Esophagus muscularis mucosa (tissue), 4 donors: ENCODE data around the gene SQSTM1. TPM values are rescaled to one million over a fixed set of nuclear protein-coding genes. Genes with fewer than 3 reads are reported as not detected.
A peak's percentile ranks its signal among the peaks of the same experiment; 100 is the strongest.

Experiments used
- DNase-seq: peaks from one replicate; pipeline ENCODE4 v3.0.0-alpha.2; 2017; ENCODE audit errors: extremely low spot score
- H3K27ac ChIP-seq, 4 donors: fragments of 200-600 bp; sonication (generic); replicated peaks in 1 of 4; 1 replicate in 3 of 4; 2 replicates in 1 of 4; pipeline ENCODE4 v1.5.1; 2016 to 2019; ENCODE audit warnings: mild to moderate bottlenecking in 1 of 4
- H3K27me3 ChIP-seq, 4 donors: fragments of 200-600 bp; sonication (generic); one replicate each; pipeline versions ENCODE4 v1.5.1 to v1.6.0; 2016 to 2019
- H3K36me3 ChIP-seq, 4 donors: fragments of 200-600 bp; sonication (generic); one replicate each; pipeline ENCODE4 v1.5.1; 2016 to 2019
- H3K4me1 ChIP-seq, 4 donors: fragments of 200-600 bp; sonication (generic); one replicate each; pipeline ENCODE4 v1.5.1; 2016 to 2019
- H3K4me3 ChIP-seq, 4 donors: fragments of 200-600 bp; sonication (generic); 1 replicate in 2 of 4; 2 replicates in 2 of 4; pipeline ENCODE4 v1.5.1; 2016 to 2019; ENCODE audit warnings: mild to moderate bottlenecking in 4 of 4, moderate library complexity in 1 of 4
- H3K9me3 ChIP-seq, 4 donors: fragments of 200-600 bp; sonication (generic); 1 replicate in 3 of 4; 2 replicates in 1 of 4; pipeline ENCODE4 v1.5.1; 2016 to 2019
- EP300 ChIP-seq: sonication (generic); formaldehyde crosslinking; IDR thresholded peaks from one replicate; pipeline ENCODE4 v1.6.1; 2017; ENCODE audit warnings: antibody characterized with exemption
- POLR2A ChIP-seq: fragments of 450-650 bp; IDR thresholded peaks from one replicate; pipeline ENCODE4 v1.6.1; 2017; ENCODE audit warnings: antibody characterized with exemption, moderate library complexity, mild to moderate bottlenecking, low read depth
- POLR2AphosphoS5 ChIP-seq, 2 donors: sonication (generic); formaldehyde crosslinking; IDR thresholded peaks; one replicate each; pipeline ENCODE4 v1.6.1; 2017; ENCODE audit warnings: antibody characterized with exemption in 2 of 2
- WGBS: methylation state at CpG from one replicate; pipeline ENCODE4 v1.1.5; 2018; 5-methylcytosine and 5-hydroxymethylcytosine counted together
- intact Hi-C: fragments of 100-400 bp; cut with DNase I; formaldehyde crosslinking; loops from one replicate; pipeline ENCODE4 v1.15.1; 2023
- total RNA-seq, 4 donors: library from RNA; depleted of rRNA; stranded (reverse); fragments of >200 nt; gene quantifications; one replicate each; pipeline versions ENCODE4 v1.1.0 to v1.2.1, GENCODE V29; 2016
- TF ChIP-seq, protein P1 (sequence below), 3 experiments: fragments of 200-600 bp in 2 of 3; fragments of 450-650 bp in 1 of 3; sonication (generic) in 2 of 3; IDR thresholded peaks; one replicate each; pipeline ENCODE4 v1.5.1; 2017 to 2019; ENCODE audit warnings: antibody characterized with exemption in 3 of 3, mild to moderate bottlenecking in 2 of 3, moderate library complexity in 1 of 3

The SQSTM1 gene
- total RNA-seq, 4 donors from 2014 or later = 333 to 453 (median 392) TPM

DNA sequence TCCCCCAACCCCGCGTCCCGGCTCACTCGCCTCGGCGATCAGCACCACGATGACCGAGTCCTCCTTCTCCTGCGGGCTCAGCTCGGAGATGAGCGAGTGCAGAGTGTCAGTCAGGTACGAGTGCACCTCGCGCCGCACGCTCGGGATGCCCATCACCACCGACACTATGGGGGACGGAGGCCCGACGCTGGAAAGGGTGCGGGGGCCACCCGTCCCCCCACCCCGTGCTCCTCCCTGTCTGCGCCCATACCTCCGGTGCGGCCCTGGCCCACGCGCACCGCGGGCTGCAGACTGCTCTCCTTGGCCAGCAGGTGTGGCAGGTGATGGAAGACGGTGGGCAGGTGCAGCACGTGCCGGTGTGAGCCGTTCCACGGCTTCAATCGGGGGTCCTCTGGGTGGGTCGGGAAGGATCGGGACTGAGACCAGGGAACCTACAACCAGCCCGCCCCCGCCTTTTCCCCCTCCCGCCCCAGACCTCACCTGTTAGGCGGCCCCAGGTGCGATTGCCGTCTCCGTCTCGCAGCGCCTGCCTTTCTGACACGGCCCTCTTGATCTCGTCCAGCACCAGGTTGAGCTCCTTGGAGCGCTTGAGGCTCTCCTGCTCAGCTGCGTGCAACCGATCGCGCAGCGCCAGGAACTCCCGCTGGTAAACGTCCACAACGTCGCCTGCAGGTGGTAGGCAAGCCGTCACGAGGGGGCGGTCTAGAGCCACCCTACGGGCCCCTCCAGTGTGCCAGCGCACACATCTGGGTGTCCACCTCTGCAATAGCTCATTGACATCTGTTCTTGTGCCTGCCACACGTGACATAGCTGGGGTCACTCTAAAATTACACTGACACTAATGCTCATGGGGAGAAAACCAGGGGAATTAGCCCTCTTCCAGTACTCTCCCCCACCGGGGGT is 19.1 kb upstream of the SQSTM1 start:
- DNase-seq = no peak
- H3K27ac ChIP-seq = no peak overlapping the region

DNA sequence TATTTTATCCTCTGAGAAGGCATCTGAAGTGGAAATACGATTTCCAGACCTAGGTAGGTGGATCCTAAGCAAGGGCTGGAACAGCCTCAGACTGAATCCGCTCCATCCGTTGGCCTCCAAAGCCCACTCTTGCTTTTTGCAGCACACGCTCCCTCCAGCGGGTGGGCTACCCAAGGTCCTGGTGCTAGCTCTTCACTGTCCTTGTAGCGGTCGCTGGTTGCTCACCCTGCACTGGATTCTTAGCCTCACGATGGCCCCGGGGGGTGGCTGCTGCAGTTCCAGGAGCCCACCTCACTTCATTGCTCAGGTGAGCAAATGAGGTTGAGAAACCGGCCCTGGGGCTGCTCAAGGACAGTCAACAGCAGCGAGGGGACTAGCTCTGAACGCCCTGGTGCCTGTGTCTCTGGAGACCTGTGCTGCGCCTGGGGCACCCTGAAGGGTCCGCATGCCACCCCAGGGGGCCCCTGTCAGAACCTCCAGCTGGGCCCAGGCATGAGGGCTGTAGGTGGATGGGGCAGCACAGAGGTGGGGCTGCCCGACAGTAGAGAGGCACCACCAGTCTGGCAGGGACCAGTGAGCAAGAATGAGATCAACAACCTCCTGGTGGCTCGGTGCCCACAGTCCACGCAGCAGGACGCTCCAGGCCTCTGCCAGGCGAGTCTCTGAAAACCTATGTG is 18.4 kb upstream of the SQSTM1 start:
- intact Hi-C loops = no loop called here
- Histone ChIP-seq H3K9me3 (no peaks in the 10 kb centered on the region), H3K4me1 (peaks cover 41 to 56% (median 48%) of the 10 kb centered on the region in 4 donors), H3K4me3 (no peak overlapping the region), H3K27ac (no peak overlapping the region), H3K27me3 (no peaks in the 10 kb centered on the region), H3K36me3 (peaks cover 36 to 49% (median 43%) of the 10 kb centered on the region in 4 donors)
- TF ChIP-seq EP300 = no peak
- TF ChIP-seq POLR2AphosphoS5 (IDR thresholded peaks at IDR 0.05) = no peak
- no peak for DNase-seq
- WGBS = 81% methylated on average over 10 of the region's 19 CpGs

More for the DNA sequence above, 19.1 kb upstream of the SQSTM1 start:
- Histone ChIP-seq H3K36me3 (peaks cover 38 to 56% (median 46%) of the 10 kb centered on the region in 4 donors), H3K9me3 (no peaks in the 10 kb centered on the region), H3K4me1 (peaks cover 48 to 63% (median 54%) of the 10 kb centered on the region in 4 donors), H3K4me3 (no peak overlapping the region), H3K27me3 (no peaks in the 10 kb centered on the region)
- intact Hi-C loops = no loop called here
- WGBS = 74% methylated on average over 24 of the region's 67 CpGs
- TF ChIP-seq POLR2AphosphoS5 (IDR thresholded peaks at IDR 0.05) = peak; percentile 43
- TF ChIP-seq, protein P1, sequence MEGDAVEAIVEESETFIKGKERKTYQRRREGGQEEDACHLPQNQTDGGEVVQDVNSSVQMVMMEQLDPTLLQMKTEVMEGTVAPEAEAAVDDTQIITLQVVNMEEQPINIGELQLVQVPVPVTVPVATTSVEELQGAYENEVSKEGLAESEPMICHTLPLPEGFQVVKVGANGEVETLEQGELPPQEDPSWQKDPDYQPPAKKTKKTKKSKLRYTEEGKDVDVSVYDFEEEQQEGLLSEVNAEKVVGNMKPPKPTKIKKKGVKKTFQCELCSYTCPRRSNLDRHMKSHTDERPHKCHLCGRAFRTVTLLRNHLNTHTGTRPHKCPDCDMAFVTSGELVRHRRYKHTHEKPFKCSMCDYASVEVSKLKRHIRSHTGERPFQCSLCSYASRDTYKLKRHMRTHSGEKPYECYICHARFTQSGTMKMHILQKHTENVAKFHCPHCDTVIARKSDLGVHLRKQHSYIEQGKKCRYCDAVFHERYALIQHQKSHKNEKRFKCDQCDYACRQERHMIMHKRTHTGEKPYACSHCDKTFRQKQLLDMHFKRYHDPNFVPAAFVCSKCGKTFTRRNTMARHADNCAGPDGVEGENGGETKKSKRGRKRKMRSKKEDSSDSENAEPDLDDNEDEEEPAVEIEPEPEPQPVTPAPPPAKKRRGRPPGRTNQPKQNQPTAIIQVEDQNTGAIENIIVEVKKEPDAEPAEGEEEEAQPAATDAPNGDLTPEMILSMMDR (IDR thresholded peaks at IDR 0.05) = peak; percentile 67 to 83 (median 69)
- TF ChIP-seq EP300 = no peak
- no peak for TF ChIP-seq POLR2A

DNA sequence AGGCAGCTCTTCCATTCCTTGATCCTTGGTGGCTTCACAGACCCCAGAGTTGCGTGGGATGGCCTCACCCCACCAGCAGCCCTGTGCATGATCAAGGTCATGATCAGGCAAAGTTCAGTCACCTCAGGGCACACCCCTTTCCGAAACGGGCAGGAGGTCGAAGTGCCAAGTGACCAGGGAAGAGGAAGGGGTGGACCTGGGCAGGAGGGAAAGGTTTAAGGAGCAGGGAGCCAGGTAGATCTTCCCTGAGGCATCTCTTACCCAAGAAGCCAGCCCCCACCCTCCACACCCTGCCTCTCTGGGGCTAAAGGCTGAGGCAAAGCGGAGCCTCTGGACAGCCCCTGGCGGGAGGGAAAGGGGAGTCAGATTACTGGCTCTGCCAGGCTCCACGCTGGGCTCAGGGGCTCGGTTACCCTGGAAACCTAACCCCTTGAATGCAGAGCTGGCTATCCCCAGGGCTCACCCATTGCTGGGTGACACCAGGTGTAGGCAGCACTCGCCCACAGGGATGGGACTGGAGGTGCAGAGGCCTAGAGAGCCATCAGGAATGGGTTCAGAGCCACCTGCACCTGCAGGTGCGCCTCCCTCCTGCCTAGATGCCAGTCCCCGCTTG is 17.6 kb upstream of the SQSTM1 start:
- TF ChIP-seq POLR2AphosphoS5 (IDR thresholded peaks at IDR 0.05) = no peak
- no peak for TF ChIP-seq POLR2A
- TF ChIP-seq EP300 = no peak
- TF ChIP-seq, protein P1 (IDR thresholded peaks at IDR 0.05) = no peak
- Histone ChIP-seq H3K4me1 (peaks cover 46 to 63% (median 54%) of the 10 kb centered on the region in 4 donors), H3K4me3 (no peak overlapping the region), H3K9me3 (no peaks in the 10 kb centered on the region), H3K27ac (peak overlapping the region in 1 of 4 donors; percentile 5), H3K27me3 (no peaks in the 10 kb centered on the region), H3K36me3 (peaks cover 29 to 42% (median 36%) of the 10 kb centered on the region in 4 donors)
- intact Hi-C loops = no loop called here
- WGBS = 77% methylated on average over 10 of the region's 11 CpGs
- DNase-seq = no peak

DNA sequence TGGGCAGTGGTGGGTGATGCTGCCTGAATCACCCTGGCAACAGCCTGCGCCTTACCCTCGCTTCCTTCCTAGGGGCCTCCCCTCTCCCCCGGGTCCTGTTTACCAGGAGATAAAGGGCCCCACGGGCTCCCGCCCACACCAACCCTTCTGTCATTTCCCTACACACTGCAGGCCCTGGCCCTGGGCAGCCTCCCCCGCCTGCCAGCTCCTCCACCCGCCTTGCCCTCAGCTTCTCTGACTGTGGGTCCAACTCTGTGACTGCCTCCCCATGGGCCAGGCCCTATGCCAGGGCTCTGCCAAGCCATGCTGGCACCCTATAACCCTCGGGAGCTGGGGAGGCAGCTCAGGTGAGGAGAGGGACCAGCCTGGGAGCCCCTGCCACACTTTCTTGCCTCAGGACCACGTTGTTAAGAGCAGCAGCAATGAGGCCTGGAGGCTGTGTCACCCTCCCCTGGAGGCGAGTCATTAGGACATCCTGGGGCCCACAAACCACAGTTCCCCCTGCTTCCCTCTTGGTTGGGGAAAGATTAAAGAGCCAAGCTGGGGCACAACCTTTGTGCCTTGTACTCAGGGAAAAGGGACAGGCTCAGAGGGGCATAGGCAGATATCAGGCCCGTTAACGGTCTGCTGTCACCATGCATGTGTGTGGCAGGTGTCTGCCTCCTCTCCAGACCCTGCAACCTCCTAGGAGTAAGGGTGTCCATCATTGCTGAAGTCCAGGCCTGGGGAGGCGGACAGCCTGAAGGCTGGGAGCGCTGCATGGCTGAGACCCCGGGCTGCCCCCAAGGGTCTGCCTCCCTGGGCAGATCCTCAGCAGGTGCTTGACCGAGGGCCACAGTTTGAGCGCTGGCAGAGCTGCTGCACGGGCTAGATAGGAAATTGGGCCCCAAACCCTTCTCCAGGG is 16.8 kb upstream of the SQSTM1 start:
- no peaks in the 10 kb centered on the region for H3K27me3 ChIP-seq
- H3K4me3 ChIP-seq = no peak overlapping the region
- intact Hi-C loops = no loop called here
- no peak for DNase-seq
- peak overlapping the region in 1 of 4 donors; percentile 5 for H3K27ac ChIP-seq
- H3K9me3 ChIP-seq = no peaks in the 10 kb centered on the region
- H3K4me1 ChIP-seq = peaks cover 46 to 64% (median 56%) of the 10 kb centered on the region in 4 donors
- 51% methylated on average over 11 of the region's 18 CpGs for WGBS
- peaks cover 21 to 34% (median 28%) of the 10 kb centered on the region in 4 donors for H3K36me3 ChIP-seq
- no peak for TF ChIP-seq EP300
- no peak for TF ChIP-seq POLR2AphosphoS5 (IDR thresholded peaks at IDR 0.05)
- no peak for TF ChIP-seq POLR2A

DNA sequence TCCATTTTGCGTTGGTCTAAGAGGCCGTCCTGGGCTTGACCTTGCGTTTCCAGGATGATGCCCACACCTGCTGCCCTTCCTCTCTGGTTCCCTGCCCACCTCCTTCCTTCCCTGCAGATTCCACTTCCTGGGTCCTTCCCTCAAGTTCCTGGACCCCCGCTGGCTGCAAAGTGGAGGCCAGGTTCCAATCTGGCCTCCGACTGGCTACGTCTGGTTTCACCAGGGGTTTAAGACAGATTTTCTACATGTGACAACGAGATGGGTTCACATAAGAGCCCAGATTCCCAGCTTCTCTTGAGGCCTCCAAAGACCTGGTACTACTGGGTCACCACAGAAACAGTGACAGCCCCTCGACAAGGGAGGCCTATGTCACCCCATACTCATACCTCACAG is 16.2 kb upstream of the SQSTM1 start:
- Histone ChIP-seq H3K9me3 (no peaks in the 10 kb centered on the region), H3K36me3 (peaks cover 14 to 27% (median 21%) of the 10 kb centered on the region in 4 donors), H3K27ac (peak overlapping the region in 1 of 4 donors; percentile 92), H3K27me3 (no peaks in the 10 kb centered on the region), H3K4me3 (peak overlapping the region in 2 of 4 donors; percentile 93 to 99), H3K4me1 (peaks cover 46 to 64% (median 56%) of the 10 kb centered on the region in 4 donors)
- no peak for DNase-seq
- 82% methylated on average over 8 of the region's 8 CpGs for WGBS
- intact Hi-C loops = no loop called here
- TF ChIP-seq, protein P1 (IDR thresholded peaks at IDR 0.05) = no peak
- TF ChIP-seq POLR2AphosphoS5 (IDR thresholded peaks at IDR 0.05) = no peak
- TF ChIP-seq EP300 = no peak
- TF ChIP-seq POLR2A = no peak
